ENCODE results near the gene RAB11A. TPM values are rescaled to one million over a fixed set of nuclear protein-coding genes. Genes with fewer than 3 reads are reported as not detected.

Gene RAB11A
- total RNA-seq, 1 experiment from 2014 or later: 245 TPM

DNA sequence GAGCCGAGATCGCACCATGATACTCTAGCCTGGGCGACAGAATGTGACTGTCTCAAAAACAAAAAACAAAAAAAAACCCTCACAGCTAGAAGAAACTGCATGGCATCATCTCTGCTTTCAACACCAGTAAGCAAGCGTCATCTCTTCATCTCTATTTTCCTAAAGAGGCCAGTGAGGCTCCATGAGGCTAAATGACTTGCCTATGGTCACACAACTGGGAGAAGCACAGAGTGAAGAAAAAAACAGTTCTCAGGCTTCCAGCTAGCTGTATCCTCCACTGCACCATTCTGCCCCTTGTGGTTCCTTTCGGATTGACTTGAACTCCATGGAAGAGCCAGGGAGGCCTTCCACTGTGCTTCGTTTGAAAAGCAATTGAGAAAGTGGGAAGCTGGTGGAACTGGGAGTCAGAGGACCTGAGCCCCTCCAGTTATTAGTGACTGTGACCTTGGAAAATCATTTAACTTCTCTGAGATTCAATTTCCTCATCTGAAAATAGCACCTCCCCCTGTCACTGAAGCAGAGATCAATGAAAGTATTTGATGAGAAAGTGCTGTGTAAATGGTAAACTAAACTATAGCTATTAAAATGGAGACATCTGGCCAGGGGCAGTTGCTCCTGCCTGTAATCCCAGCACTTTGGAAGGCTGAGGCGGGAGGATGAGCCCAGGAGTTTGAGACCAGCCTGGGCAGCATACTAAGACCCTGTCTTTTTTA is 45.1 kb upstream of the RAB11A start (continued):
- TF ChIP-seq RORB (CRISPR knock-in tag; IDR thresholded peaks at IDR 0.05) (no peak), ZNF138 (CRISPR knock-in tag; conservative IDR thresholded peaks at IDR 0.05) (no peak), NR2C2 (CRISPR knock-in tag; IDR thresholded peaks at IDR 0.05) (no peak), ZBTB21 (CRISPR knock-in tag; IDR thresholded peaks at IDR 0.05; ENCODE audit: borderline replicate concordance) (no peak), ZMAT4 (CRISPR knock-in tag; IDR thresholded peaks at IDR 0.05) (no peak), RELA (CRISPR knock-in tag; IDR thresholded peaks at IDR 0.05; ENCODE audit: borderline replicate concordance) (no peak), IRF2 (CRISPR knock-in tag; IDR thresholded peaks at IDR 0.05; ENCODE audit: borderline replicate concordance, low read depth) (no peak)
- TF ChIP-seq, protein P1, sequence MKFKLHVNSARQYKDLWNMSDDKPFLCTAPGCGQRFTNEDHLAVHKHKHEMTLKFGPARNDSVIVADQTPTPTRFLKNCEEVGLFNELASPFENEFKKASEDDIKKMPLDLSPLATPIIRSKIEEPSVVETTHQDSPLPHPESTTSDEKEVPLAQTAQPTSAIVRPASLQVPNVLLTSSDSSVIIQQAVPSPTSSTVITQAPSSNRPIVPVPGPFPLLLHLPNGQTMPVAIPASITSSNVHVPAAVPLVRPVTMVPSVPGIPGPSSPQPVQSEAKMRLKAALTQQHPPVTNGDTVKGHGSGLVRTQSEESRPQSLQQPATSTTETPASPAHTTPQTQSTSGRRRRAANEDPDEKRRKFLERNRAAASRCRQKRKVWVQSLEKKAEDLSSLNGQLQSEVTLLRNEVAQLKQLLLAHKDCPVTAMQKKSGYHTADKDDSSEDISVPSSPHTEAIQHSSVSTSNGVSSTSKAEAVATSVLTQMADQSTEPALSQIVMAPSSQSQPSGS (CRISPR knock-in tag; IDR thresholded peaks at IDR 0.05; ENCODE audit: borderline replicate concordance, low read depth): no peak

DNA sequence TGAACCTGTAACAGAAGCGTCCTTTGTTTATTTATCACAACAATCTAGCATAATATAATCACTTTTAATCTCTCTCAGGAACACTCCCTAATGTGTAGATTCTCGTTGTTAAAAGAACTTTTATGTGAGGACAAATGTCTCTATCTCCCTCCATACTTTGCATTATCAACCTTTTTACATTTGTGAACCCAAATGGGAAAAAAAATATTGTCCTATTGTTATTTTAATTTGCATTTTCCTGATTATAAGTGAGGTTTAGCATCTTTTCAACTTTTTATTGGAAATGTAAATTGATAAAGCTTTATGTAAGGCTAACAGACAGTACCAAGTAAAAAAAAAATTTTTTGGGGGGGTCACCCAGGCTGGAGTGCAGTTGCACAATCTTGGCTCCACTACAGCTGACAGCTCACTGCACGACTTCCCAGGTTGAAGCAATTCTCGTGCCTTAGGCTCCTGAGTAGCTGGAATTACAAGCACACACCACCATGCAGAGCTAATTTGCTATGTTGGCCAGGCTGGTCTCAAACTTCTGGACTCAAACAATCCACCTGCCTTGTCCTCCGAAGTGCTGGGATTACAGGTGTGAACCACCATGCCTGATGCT is 44.2 kb upstream of the RAB11A start:
- POLR2A ChIA-PET: interaction anchor here (0.5 to 1.6 kb wide), 2 partner anchors 45 to 534 kb away, joined by 3 to 6 read pairs; partner anchors contain the start of gene RAB11A
- no peaks in the 10 kb centered on the region for H3K27me3 Mint-ChIP-seq (ENCODE audit: low read depth)

More for the DNA sequence above, 44.2 kb upstream of the RAB11A start:
- ATAC-seq (no peak), DNase-seq (ENCODE audit: low spot score) (no peak)
- H3K4me3 Mint-ChIP-seq: no peak overlapping the region
- no peaks in the 10 kb centered on the region for H3K36me3 Mint-ChIP-seq
- H3K9me3 Mint-ChIP-seq: no peaks in the 10 kb centered on the region; the same call in 1 of the 2 replicates
- no peak overlapping the region for H3K27ac Mint-ChIP-seq
- CTCF ChIA-PET: interaction anchor here (0.7 to 2.5 kb wide), 26 partner anchors 8 to 327 kb away, joined by 3 to 30 read pairs (median 6); partner anchors contain the start of genes DENND4A, INTS14 and RAB11A
- peaks cover 34% of the 10 kb centered on the region for H3K4me1 Mint-ChIP-seq
- TF ChIP-seq, protein P2, sequence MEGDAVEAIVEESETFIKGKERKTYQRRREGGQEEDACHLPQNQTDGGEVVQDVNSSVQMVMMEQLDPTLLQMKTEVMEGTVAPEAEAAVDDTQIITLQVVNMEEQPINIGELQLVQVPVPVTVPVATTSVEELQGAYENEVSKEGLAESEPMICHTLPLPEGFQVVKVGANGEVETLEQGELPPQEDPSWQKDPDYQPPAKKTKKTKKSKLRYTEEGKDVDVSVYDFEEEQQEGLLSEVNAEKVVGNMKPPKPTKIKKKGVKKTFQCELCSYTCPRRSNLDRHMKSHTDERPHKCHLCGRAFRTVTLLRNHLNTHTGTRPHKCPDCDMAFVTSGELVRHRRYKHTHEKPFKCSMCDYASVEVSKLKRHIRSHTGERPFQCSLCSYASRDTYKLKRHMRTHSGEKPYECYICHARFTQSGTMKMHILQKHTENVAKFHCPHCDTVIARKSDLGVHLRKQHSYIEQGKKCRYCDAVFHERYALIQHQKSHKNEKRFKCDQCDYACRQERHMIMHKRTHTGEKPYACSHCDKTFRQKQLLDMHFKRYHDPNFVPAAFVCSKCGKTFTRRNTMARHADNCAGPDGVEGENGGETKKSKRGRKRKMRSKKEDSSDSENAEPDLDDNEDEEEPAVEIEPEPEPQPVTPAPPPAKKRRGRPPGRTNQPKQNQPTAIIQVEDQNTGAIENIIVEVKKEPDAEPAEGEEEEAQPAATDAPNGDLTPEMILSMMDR (IDR thresholded peaks at IDR 0.05): no peak
- TF ChIP-seq ZNF416 (CRISPR knock-in tag; IDR thresholded peaks at IDR 0.05): no peak
- no peak for TF ChIP-seq E2F1 (CRISPR knock-in tag; IDR thresholded peaks at IDR 0.05)
- TF ChIP-seq, protein P3, sequence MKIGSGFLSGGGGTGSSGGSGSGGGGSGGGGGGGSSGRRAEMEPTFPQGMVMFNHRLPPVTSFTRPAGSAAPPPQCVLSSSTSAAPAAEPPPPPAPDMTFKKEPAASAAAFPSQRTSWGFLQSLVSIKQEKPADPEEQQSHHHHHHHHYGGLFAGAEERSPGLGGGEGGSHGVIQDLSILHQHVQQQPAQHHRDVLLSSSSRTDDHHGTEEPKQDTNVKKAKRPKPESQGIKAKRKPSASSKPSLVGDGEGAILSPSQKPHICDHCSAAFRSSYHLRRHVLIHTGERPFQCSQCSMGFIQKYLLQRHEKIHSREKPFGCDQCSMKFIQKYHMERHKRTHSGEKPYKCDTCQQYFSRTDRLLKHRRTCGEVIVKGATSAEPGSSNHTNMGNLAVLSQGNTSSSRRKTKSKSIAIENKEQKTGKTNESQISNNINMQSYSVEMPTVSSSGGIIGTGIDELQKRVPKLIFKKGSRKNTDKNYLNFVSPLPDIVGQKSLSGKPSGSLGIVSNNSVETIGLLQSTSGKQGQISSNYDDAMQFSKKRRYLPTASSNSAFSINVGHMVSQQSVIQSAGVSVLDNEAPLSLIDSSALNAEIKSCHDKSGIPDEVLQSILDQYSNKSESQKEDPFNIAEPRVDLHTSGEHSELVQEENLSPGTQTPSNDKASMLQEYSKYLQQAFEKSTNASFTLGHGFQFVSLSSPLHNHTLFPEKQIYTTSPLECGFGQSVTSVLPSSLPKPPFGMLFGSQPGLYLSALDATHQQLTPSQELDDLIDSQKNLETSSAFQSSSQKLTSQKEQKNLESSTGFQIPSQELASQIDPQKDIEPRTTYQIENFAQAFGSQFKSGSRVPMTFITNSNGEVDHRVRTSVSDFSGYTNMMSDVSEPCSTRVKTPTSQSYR (CRISPR knock-in tag; IDR thresholded peaks at IDR 0.05): no peak
- TF ChIP-seq NFYB (CRISPR knock-in tag; conservative IDR thresholded peaks at IDR 0.05; ENCODE audit: low read depth): no peak
- TF ChIP-seq ZNF425 (CRISPR knock-in tag; conservative IDR thresholded peaks at IDR 0.05): no peak
- TF ChIP-seq, protein P4, sequence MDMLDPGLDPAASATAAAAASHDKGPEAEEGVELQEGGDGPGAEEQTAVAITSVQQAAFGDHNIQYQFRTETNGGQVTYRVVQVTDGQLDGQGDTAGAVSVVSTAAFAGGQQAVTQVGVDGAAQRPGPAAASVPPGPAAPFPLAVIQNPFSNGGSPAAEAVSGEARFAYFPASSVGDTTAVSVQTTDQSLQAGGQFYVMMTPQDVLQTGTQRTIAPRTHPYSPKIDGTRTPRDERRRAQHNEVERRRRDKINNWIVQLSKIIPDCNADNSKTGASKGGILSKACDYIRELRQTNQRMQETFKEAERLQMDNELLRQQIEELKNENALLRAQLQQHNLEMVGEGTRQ (CRISPR knock-in tag; IDR thresholded peaks at IDR 0.05): no peak
- TF ChIP-seq TEAD1 (CRISPR knock-in tag; IDR thresholded peaks at IDR 0.05): no peak
- TF ChIP-seq PRDM15 (CRISPR knock-in tag; IDR thresholded peaks at IDR 0.05): no peak

Measured in WTC11 (cell line).